H9 (cell line): ENCODE data around the gene UNC13C. TPM values are rescaled to one million over a fixed set of nuclear protein-coding genes. Genes with fewer than 3 reads are reported as not detected.

Source experiments
- DNase-seq: peaks from one replicate; pipeline ENCODE4 v3.0.0-alpha.2; 2017
- H2AFZ ChIP-seq: one replicate; pipeline ENCODE4 v1.6.1; 2013; ENCODE audit warnings: mild to moderate bottlenecking, low read length, control low read depth, moderate library complexity
- H2AK5ac ChIP-seq: 2 replicates; pipeline ENCODE4 v1.6.1; 2013; ENCODE audit warnings: low read length, control low read depth, mixed read lengths; ENCODE audit not compliant: insufficient read length
- H2BK120ac ChIP-seq: one replicate; pipeline ENCODE4 v1.6.1; 2013; ENCODE audit warnings: low read depth, mild to moderate bottlenecking, low read length, control low read depth, inconsistent platforms; ENCODE audit not compliant: poor library complexity, severe bottlenecking
- H2BK12ac ChIP-seq: 2 replicates; pipeline ENCODE4 v1.6.1; 2013; ENCODE audit warnings: low read length, control low read depth, mixed read lengths, low read depth; ENCODE audit not compliant: insufficient read length
- H2BK15ac ChIP-seq: 2 replicates; pipeline ENCODE4 v1.6.1; 2013; ENCODE audit warnings: low read depth, low read length, control low read depth
- H2BK20ac ChIP-seq: one replicate; pipeline ENCODE4 v1.6.1; 2013; ENCODE audit warnings: low read depth, mild to moderate bottlenecking, low read length, control low read depth, inconsistent platforms; ENCODE audit not compliant: poor library complexity, severe bottlenecking
- H2BK5ac ChIP-seq: 2 replicates; pipeline ENCODE4 v1.6.1; 2013; ENCODE audit warnings: low read length, control low read depth, mixed read lengths; ENCODE audit not compliant: insufficient read length
- H3K14ac ChIP-seq: 2 replicates; pipeline ENCODE4 v1.6.1; 2013; ENCODE audit warnings: low read length, control low read depth; ENCODE audit not compliant: insufficient read depth
- H3K18ac ChIP-seq: 2 replicates; pipeline ENCODE4 v1.6.1; 2013; ENCODE audit warnings: low read depth, mild to moderate bottlenecking, mixed read lengths, low read length, control low read depth; ENCODE audit not compliant: insufficient read length
- H3K23ac ChIP-seq: 2 replicates; pipeline ENCODE4 v1.6.1; 2013; ENCODE audit warnings: low read length, control low read depth, mixed read lengths, low read depth; ENCODE audit not compliant: insufficient read length
- H3K23me2 ChIP-seq: 2 replicates; pipeline ENCODE4 v1.6.1; 2013; ENCODE audit warnings: low read depth, mild to moderate bottlenecking, mixed read lengths, low read length, control low read depth; ENCODE audit not compliant: insufficient read length, poor library complexity, severe bottlenecking
- H3K27ac ChIP-seq: 2 replicates; pipeline ENCODE4 v1.5.1; 2013; ENCODE audit warnings: low read length, control low read depth, mixed read lengths, low read depth; ENCODE audit not compliant: insufficient read length
- H3K27me3 ChIP-seq: 2 replicates; pipeline ENCODE4 v1.6.1; 2013; ENCODE audit warnings: low read length, control low read depth, inconsistent platforms; ENCODE audit not compliant: insufficient read depth
- H3K4ac ChIP-seq: 2 replicates; pipeline ENCODE4 v1.6.1; 2013; ENCODE audit warnings: low read depth, mild to moderate bottlenecking, control low read depth, inconsistent platforms, low read length, moderate library complexity
- H3K4me1 ChIP-seq: 2 replicates; pipeline ENCODE4 v1.6.1; 2013; ENCODE audit warnings: low read length, control low read depth, inconsistent platforms; ENCODE audit not compliant: insufficient read depth
- H3K4me2 ChIP-seq: 2 replicates; pipeline ENCODE4 v1.6.1; 2013; ENCODE audit warnings: low read length, control low read depth, mixed read lengths; ENCODE audit not compliant: insufficient read length, insufficient read depth
- H3K56ac ChIP-seq: 2 replicates; pipeline ENCODE4 v1.6.1; 2013; ENCODE audit warnings: low read depth, mild to moderate bottlenecking, mixed read lengths, low read length, control low read depth; ENCODE audit not compliant: insufficient read length
- H3K79me1 ChIP-seq: 2 replicates; pipeline ENCODE4 v1.6.1; 2013; ENCODE audit warnings: low read depth, mild to moderate bottlenecking, moderate library complexity, low read length, control low read depth, inconsistent platforms; ENCODE audit not compliant: insufficient read depth, poor library complexity, severe bottlenecking
- H3K79me2 ChIP-seq: 2 replicates; pipeline ENCODE4 v1.6.1; 2013; ENCODE audit warnings: low read length, control low read depth, inconsistent platforms; ENCODE audit not compliant: insufficient read depth
- H3K9ac ChIP-seq: 2 replicates; pipeline ENCODE4 v1.6.1; 2013; ENCODE audit warnings: low read length, control low read depth, mixed read lengths; ENCODE audit not compliant: insufficient read length; ENCODE audit errors: extremely low read depth
- H3K9me3 ChIP-seq: one replicate; pipeline ENCODE4 v1.6.1; 2013; ENCODE audit warnings: low read depth, low read length, inconsistent platforms; ENCODE audit not compliant: control insufficient read depth
- H3T11ph ChIP-seq: one replicate; pipeline ENCODE4 v1.6.1; 2013; ENCODE audit warnings: mild to moderate bottlenecking, low read length, control low read depth, inconsistent platforms
- H4K20me1 ChIP-seq: one replicate; pipeline ENCODE4 v1.6.1; 2013; ENCODE audit not compliant: control insufficient read depth, insufficient read length, insufficient read depth
- H4K5ac ChIP-seq: 2 replicates; pipeline ENCODE4 v1.6.1; 2013; ENCODE audit warnings: low read depth, mild to moderate bottlenecking, mixed read lengths, low read length, control low read depth; ENCODE audit not compliant: insufficient read length
- H4K8ac ChIP-seq: replicated peaks from 2 replicates; pipeline ENCODE4 v1.6.1; 2013; ENCODE audit warnings: low read length, control low read depth, mixed read lengths, low read depth; ENCODE audit not compliant: insufficient read length
- H4K91ac ChIP-seq: 2 replicates; pipeline ENCODE4 v1.6.1; 2013; ENCODE audit warnings: low read depth, mild to moderate bottlenecking, moderate library complexity, mixed read lengths, low read length, control low read depth; ENCODE audit not compliant: insufficient read length
- H3K27ac Mint-ChIP-seq, 3 experiments: 2 replicates in 2 of 3; 3 replicates in 1 of 3; pipeline ENCODE4 v1.8.0; 2020 to 2021; ENCODE audit warnings: mixed read lengths in 3 of 3, mild to moderate bottlenecking in 1 of 3, moderate library complexity in 1 of 3
- H3K27me3 Mint-ChIP-seq: 2 replicates; pipeline ENCODE4 v1.8.0; 2021; ENCODE audit warnings: low read depth, mild to moderate bottlenecking, moderate library complexity, mixed read lengths
- H3K36me3 Mint-ChIP-seq, 3 experiments: 2 replicates in 2 of 3; 3 replicates in 1 of 3; pipeline ENCODE4 v1.8.0; 2020 to 2021; ENCODE audit warnings: low read depth in 3 of 3, mixed read lengths in 3 of 3; ENCODE audit not compliant: insufficient read depth in 1 of 3
- H3K4me1 Mint-ChIP-seq, 2 experiments: 2 replicates each; pipeline ENCODE4 v1.8.0; 2020; ENCODE audit warnings: mixed read lengths in 2 of 2
- H3K4me3 Mint-ChIP-seq, 2 experiments: 2 replicates in 1 of 2; 3 replicates in 1 of 2; pipeline ENCODE4 v1.8.0; 2020 to 2021; ENCODE audit warnings: mild to moderate bottlenecking in 2 of 2, mixed read lengths in 2 of 2, moderate library complexity in 1 of 2
- H3K9me3 Mint-ChIP-seq, 2 experiments: 2 replicates in 1 of 2; 3 replicates in 1 of 2; pipeline ENCODE4 v1.8.0; 2020; ENCODE audit warnings: mild to moderate bottlenecking in 2 of 2, mixed read lengths in 2 of 2, moderate library complexity in 1 of 2
- CTCF ChIP-seq: fragments of 200-600 bp; sonication (generic); conservative IDR thresholded peaks from 3 replicates; pipeline ENCODE4 v1.8.0; 2021; ENCODE audit warnings: antibody characterized with exemption, mild to moderate bottlenecking
- WGBS: extraction: QIAGEN DNeasy Blood & Tissue Kit; methylation state at CpG from one replicate; pipeline ENCODE4 v1.1.7; 2013; ENCODE audit warnings: missing lambda C conversion rate, low lambda C conversion rate, mixed read lengths; ENCODE audit not compliant: insufficient read length; ENCODE audit errors: extremely low coverage; 5-methylcytosine and 5-hydroxymethylcytosine counted together
- total RNA-seq: library from RNA; stranded (reverse); gene quantifications from 2 replicates; pipeline ENCODE4 v1.2.1, GENCODE V29; 2021

Gene UNC13C
- total RNA-seq, 1 experiment from 2014 or later: 0.02 TPM

GRCh38 chr15:54120949-54121463 is 142.8 kb downstream of the UNC13C start:
- H4K20me1 ChIP-seq: no peaks in the 10 kb centered on the region
- H2AFZ ChIP-seq: no peak overlapping the region
- Mint-ChIP-seq H3K9me3 (peaks cover 0 to 2% of the 10 kb centered on the region in 2 experiments; a peak in 1 of 5 replicates), H3K4me1 (no peaks in the 10 kb centered on the region), H3K27ac (no peak overlapping the region), H3K4me3 (no peak overlapping the region), H3K27me3 (no peaks in the 10 kb centered on the region), H3K36me3 (no peaks in the 10 kb centered on the region)
- no CpG with 5 or more reads among the region's 5 CpGs for WGBS
- no peaks in the 10 kb centered on the region for H3K4me1 ChIP-seq
- H2AK5ac ChIP-seq: no peak overlapping the region
- no peak overlapping the region for H3K56ac ChIP-seq
- no peak overlapping the region for H4K5ac ChIP-seq
- no peak overlapping the region for H2BK120ac ChIP-seq
- no peak overlapping the region for H3K4me2 ChIP-seq
- H4K91ac ChIP-seq: no peak overlapping the region
- no peak overlapping the region for H2BK5ac ChIP-seq
- no peak overlapping the region for H3K23ac ChIP-seq
- H3K79me2 ChIP-seq: no peaks in the 10 kb centered on the region
- H3K4ac ChIP-seq: no peak overlapping the region
- no peaks in the 10 kb centered on the region for H3K23me2 ChIP-seq
- H3K14ac ChIP-seq: no peak overlapping the region
- H3K9ac ChIP-seq: no peak overlapping the region
- no peak overlapping the region for H4K8ac ChIP-seq
- H3K27me3 ChIP-seq: no peaks in the 10 kb centered on the region
- H3K79me1 ChIP-seq: no peaks in the 10 kb centered on the region
- H3T11ph ChIP-seq: no peak overlapping the region
- no peak for DNase-seq
- H2BK20ac ChIP-seq: no peak overlapping the region
- no peak for TF ChIP-seq CTCF
- no peak overlapping the region for H2BK15ac ChIP-seq
- no peak overlapping the region for H2BK12ac ChIP-seq
- H3K27ac ChIP-seq: no peak overlapping the region
- H3K18ac ChIP-seq: no peak overlapping the region
- H3K9me3 ChIP-seq: no peaks in the 10 kb centered on the region
